ENCODE measurements around the gene SAFB.

- no peak for TF ChIP-seq CTCF (conservative IDR thresholded peaks at IDR 0.05; ENCODE audit: low read depth, low read length)
- no peak for TF ChIP-seq POLR2A (IDR thresholded peaks at IDR 0.05; ENCODE audit: low read depth, low read length)
- no peak for TF ChIP-seq RAD21 (IDR thresholded peaks at IDR 0.05; ENCODE audit: low read length)
- TF ChIP-seq RCOR1 (IDR thresholded peaks at IDR 0.05; ENCODE audit: insufficient replicate concordance, low read length): no peak
- no peak for TF ChIP-seq SMC3 (IDR thresholded peaks at IDR 0.05; ENCODE audit: low read depth, low read length)
- no peak for TF ChIP-seq BHLHE40 (IDR thresholded peaks at IDR 0.05; ENCODE audit: low read depth, low read length)
- TF ChIP-seq, protein P1, sequence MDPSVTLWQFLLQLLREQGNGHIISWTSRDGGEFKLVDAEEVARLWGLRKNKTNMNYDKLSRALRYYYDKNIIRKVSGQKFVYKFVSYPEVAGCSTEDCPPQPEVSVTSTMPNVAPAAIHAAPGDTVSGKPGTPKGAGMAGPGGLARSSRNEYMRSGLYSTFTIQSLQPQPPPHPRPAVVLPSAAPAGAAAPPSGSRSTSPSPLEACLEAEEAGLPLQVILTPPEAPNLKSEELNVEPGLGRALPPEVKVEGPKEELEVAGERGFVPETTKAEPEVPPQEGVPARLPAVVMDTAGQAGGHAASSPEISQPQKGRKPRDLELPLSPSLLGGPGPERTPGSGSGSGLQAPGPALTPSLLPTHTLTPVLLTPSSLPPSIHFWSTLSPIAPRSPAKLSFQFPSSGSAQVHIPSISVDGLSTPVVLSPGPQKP (IDR thresholded peaks at IDR 0.05; ENCODE audit: borderline replicate concordance, low read depth, low read length): no peak
These were observed 73.5 kb downstream of the SAFB start for GRCh38 chr19:5696196-5697021.
